Measurements from ENCODE around the gene ZNF780A.

ZNF780A gene

DNA sequence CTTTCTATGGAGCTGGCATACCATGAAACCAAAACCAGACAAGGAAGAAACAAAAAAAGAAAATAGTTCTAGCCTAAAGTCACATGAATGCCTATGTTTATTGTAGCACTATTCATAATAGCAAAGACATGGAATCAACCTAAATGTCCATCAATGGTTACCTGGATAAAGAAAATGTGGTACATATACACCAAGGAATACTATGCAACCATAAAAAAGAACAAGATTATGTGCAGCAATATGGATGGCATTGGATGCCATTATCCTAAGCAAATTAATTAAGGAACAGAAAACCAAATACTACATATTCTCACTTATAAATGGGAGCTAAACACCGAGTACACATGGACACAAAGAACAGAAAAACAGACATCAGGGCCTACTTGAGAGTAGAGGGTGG is 10.5 kb downstream of the ZNF780A start:
- TF ChIP-seq, protein P1, sequence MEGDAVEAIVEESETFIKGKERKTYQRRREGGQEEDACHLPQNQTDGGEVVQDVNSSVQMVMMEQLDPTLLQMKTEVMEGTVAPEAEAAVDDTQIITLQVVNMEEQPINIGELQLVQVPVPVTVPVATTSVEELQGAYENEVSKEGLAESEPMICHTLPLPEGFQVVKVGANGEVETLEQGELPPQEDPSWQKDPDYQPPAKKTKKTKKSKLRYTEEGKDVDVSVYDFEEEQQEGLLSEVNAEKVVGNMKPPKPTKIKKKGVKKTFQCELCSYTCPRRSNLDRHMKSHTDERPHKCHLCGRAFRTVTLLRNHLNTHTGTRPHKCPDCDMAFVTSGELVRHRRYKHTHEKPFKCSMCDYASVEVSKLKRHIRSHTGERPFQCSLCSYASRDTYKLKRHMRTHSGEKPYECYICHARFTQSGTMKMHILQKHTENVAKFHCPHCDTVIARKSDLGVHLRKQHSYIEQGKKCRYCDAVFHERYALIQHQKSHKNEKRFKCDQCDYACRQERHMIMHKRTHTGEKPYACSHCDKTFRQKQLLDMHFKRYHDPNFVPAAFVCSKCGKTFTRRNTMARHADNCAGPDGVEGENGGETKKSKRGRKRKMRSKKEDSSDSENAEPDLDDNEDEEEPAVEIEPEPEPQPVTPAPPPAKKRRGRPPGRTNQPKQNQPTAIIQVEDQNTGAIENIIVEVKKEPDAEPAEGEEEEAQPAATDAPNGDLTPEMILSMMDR (IDR thresholded peaks at IDR 0.05; ENCODE audit: insufficient read depth, low read length, poor library complexity, severe bottlenecking): no peak
- DNase-seq (ENCODE audit: extremely low read depth, insufficient read length): no peak
- no peaks in the 10 kb centered on the region for H3K27me3 ChIP-seq (replicated peaks; ENCODE audit: control insufficient read depth, insufficient read depth, low read length)
- peaks cover 25% of the 10 kb centered on the region for H3K36me3 ChIP-seq (ENCODE audit: control insufficient read depth, insufficient read depth, low read length)
- no peak overlapping the region for H3K4me3 ChIP-seq (replicated peaks; ENCODE audit: low read depth, low read length)

DNA sequence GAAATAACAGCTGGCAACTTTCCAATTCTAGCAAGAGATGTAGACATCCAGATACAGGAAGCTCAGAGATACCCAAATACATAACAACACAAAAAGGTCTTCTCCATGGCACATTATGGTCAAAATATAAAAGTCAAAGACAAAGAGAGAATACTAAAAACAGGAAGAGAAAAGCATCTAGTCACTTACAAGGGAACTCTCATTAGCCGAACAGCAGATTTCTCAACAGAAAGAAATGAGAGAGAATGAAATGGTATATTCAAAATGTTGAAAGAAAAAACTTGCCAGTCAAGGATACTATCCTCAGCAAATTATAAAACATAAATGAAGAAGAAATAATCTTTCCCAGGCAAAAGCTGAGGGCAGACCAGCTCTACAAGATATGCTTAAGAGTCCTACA is 12.4 kb downstream of the ZNF780A start:
- Histone ChIP-seq H3K4me3 (replicated peaks; ENCODE audit: low read depth, low read length) (no peak overlapping the region), H3K27me3 (replicated peaks; ENCODE audit: control insufficient read depth, insufficient read depth, low read length) (no peaks in the 10 kb centered on the region), H3K36me3 (ENCODE audit: control insufficient read depth, insufficient read depth, low read length) (peaks cover 24% of the 10 kb centered on the region)
- TF ChIP-seq, protein P1 (IDR thresholded peaks at IDR 0.05; ENCODE audit: insufficient read depth, low read length, poor library complexity, severe bottlenecking): no peak
- no peak for DNase-seq (ENCODE audit: extremely low read depth, insufficient read length)

DNA sequence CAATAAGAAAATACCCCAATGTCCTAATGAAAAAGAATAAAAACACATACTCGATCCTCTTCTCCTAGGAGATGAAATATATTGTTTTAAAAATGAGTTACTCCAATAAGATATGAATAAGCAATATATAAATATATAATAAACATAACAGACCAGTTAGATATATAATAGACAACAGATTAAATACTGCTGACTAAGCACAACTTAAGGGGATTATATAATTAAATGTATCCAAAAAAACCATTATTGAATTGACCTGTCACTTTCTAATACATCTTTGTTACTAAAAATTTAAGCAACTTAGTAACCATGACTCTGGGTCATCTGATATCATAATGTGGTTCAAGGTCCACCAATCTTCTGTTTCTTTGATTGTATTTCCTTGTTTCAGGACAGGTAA is 20.7 kb downstream of the ZNF780A start:
- Histone ChIP-seq H3K27me3 (replicated peaks; ENCODE audit: control insufficient read depth, insufficient read depth, low read length) (no peaks in the 10 kb centered on the region), H3K4me3 (replicated peaks; ENCODE audit: low read depth, low read length) (no peak overlapping the region), H3K36me3 (ENCODE audit: control insufficient read depth, insufficient read depth, low read length) (no peaks in the 10 kb centered on the region; the same call in 1 of the 2 replicates)
- DNase-seq (ENCODE audit: extremely low read depth, insufficient read length): no peak
- TF ChIP-seq, protein P1 (IDR thresholded peaks at IDR 0.05; ENCODE audit: insufficient read depth, low read length, poor library complexity, severe bottlenecking): no peak

DNA sequence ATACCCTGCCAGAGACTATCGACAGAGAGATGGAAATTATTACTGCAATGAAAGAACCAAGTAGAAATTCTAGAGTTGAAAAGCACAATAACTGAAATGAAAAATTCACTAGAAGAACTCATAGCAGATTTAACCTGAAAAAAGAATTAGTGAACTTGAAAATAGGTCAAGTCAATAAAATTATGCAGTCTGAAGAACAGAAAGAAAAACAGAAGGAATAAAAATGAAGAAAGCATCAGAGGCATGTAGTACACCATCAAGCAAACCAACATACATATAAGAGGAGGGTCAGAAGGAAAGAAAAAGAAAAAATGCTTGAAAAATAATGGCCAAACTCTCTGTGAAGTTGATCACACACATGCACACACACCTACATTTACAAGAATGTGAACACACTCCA is 31.1 kb downstream of the ZNF780A start:
- Histone ChIP-seq H3K36me3 (ENCODE audit: control insufficient read depth, insufficient read depth, low read length) (no peaks in the 10 kb centered on the region), H3K27me3 (replicated peaks; ENCODE audit: control insufficient read depth, insufficient read depth, low read length) (no peaks in the 10 kb centered on the region), H3K4me3 (replicated peaks; ENCODE audit: low read depth, low read length) (no peak overlapping the region)
- TF ChIP-seq, protein P1 (IDR thresholded peaks at IDR 0.05; ENCODE audit: insufficient read depth, low read length, poor library complexity, severe bottlenecking): no peak
- DNase-seq (ENCODE audit: extremely low read depth, insufficient read length): no peak

DNA sequence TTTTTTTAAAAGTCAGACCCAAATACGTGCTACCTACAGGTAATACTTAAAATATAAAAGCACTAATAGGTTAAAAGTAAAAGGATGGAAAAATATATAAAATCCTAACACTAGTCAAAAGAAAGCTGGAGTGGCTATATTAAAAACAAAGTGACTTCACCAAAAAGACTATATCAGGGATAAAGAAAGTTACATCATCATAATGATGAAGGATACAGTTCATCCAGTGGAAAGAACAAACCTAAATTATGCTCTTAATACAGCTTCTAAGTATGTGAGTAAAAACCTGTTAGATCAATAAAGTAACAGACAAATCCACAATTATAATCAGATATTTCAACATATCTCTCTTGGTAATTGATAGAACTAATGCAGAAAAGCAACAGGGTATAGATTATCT is 33.6 kb downstream of the ZNF780A start:
- H3K4me3 ChIP-seq (replicated peaks; ENCODE audit: low read depth, low read length): peak overlapping the region; percentile 99; the same call in 1 of the 2 replicates
- TF ChIP-seq, protein P1 (IDR thresholded peaks at IDR 0.05; ENCODE audit: insufficient read depth, low read length, poor library complexity, severe bottlenecking): no peak
- H3K27me3 ChIP-seq (replicated peaks; ENCODE audit: control insufficient read depth, insufficient read depth, low read length): no peaks in the 10 kb centered on the region
- H3K36me3 ChIP-seq (ENCODE audit: control insufficient read depth, insufficient read depth, low read length): no peaks in the 10 kb centered on the region
- no peak for DNase-seq (ENCODE audit: extremely low read depth, insufficient read length)

DNA sequence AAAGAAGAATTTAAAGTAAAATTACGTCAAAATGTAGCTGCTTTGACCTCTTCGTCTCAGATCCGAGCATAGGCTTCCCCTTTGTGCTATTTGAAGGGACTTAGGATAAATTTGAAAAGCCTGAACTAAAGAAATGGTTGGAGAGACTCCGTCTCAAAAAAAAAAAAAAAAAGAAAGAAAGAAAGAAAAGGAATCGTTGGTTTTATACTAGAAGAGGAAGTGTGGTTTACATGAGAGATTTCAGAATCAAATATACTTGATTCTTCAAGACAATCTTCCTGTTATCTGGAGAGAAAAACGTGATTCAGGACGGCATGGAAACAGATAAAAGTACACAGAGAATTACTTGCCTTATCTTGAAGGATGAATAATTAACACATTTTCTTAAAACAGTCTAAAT is 34.2 kb downstream of the ZNF780A start:
- TF ChIP-seq, protein P1 (IDR thresholded peaks at IDR 0.05; ENCODE audit: insufficient read depth, low read length, poor library complexity, severe bottlenecking): no peak
- DNase-seq (ENCODE audit: extremely low read depth, insufficient read length): no peak
- Histone ChIP-seq H3K27me3 (replicated peaks; ENCODE audit: control insufficient read depth, insufficient read depth, low read length) (no peaks in the 10 kb centered on the region), H3K36me3 (ENCODE audit: control insufficient read depth, insufficient read depth, low read length) (no peaks in the 10 kb centered on the region), H3K4me3 (replicated peaks; ENCODE audit: low read depth, low read length) (peak overlapping the region; percentile 99)

Data from GM06990 (cell line).